Activated CD8-positive, alpha-beta memory T cell treated with anti-CD3 and anti-CD28 coated beads, Interleukin-2, amount 50 U/mL, for 48 hours (primary cell): Measurements from ENCODE around the gene SLC12A3.
"Not testable (repeated sequence)": the region's sequence is repeated elsewhere in the genome, so short reads cannot be mapped to it uniquely, and the experiment has no call there.

Source experiments
- DNase-seq: peaks from one replicate; pipeline ENCODE4 v3.0.0-alpha.2; 2020

Gene SLC12A3

GRCh38 chr16:56848955-56849689 lies 15.9 kb upstream of the SLC12A3 start:
- DNase-seq: no peak

- DNase-seq: no peak
These were observed 15.0 kb upstream of the SLC12A3 start for GRCh38 chr16:56849690-56850680.

- DNase-seq: no peak
These were observed 13.2 kb upstream of the SLC12A3 start for GRCh38 chr16:56851671-56852400.

DNA sequence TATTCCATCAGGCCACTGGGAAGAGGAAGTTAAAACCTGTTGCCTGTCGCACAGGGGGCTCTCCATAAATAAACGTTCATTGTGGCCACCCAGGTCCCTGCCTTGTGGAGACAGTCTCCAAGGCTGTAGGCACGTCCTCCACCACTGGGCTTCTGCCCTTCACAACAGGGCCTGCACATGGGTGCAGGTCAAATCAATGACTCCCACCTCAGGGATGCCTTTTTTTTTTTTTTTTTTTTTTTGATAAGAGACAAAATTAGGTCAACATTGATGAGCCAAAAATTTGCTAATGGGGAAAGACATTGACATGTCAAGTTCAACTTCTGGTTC lies 12.6 kb upstream of the SLC12A3 start:
- no peak for DNase-seq

- no peak for DNase-seq
These were observed 12.0 kb upstream of the SLC12A3 start for GRCh38 chr16:56852968-56853367.

DNA sequence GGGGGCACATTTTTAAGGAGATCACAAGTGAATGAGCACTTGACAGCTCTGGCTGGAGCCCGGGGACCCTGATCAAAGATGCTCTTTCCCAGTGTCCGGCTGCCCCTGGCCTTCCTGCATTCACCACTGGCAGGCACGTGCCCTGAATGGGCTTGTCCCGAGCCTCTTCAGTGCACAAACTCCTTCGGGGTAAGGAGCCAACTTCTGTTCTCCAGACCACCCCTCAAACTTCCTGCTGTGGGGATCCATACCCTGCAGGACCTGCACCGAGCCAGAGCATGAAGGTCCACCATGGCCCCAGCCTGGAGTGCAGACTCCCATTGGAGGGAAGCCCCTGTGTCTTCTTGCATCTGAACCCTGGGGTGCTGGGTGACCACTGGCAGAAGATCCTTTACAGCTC lies 9.8 kb upstream of the SLC12A3 start:
- no peak for DNase-seq

- no peak for DNase-seq
These were observed 9.1 kb upstream of the SLC12A3 start for GRCh38 chr16:56855946-56856345.

- no peak for DNase-seq
These were observed 8.0 kb upstream of the SLC12A3 start for GRCh38 chr16:56856876-56857447.

- DNase-seq: no peak
These were observed 6.6 kb upstream of the SLC12A3 start for GRCh38 chr16:56858374-56858773.

DNA sequence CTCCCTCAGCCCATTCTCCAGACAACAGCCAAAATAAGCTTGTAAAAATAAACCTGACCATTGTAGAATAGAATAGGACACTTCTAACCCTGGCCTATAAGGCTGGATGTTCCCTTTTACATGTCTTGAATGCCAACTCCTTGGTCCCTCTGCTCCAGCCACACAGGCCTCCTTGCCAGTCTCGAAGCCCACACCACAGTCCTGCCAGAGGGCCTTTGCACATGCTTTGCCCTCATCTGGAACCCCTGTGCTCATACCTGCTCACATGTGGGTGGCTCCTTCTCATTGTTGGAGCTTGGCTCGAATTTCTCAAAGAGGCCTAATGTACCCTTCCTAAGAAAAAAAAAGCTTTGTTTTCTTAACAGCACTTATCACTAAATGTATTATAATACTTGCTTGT lies 5.4 kb upstream of the SLC12A3 start:
- no peak for DNase-seq

- peak; percentile 63 for DNase-seq
These were observed 4.6 kb upstream of the SLC12A3 start for GRCh38 chr16:56860226-56861020.

DNA sequence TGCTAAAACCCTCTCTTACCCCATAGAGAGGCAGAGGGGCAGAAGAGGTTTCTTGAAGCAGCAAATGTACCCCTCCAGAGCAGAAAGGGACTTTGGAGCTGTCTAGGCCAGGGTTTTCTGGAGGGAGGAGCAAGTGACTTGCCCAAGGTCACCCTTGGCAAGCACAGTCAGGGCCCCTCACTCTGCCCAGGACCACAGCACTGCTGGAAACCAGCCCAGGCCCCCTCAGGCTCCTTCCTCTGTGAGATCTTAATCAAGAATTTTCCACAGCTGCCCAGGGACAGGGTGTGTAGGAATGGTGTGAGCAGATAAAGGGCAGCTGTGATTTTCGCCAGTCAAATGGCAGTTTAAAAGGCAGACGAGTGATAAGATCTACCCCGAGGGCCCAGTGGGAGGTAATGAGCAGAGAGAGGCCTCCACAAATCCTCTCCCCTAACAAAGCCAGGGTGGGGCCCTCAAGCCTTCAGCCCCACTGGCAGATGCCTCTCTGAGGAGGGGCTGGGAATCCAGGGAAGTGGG lies 3.9 kb upstream of the SLC12A3 start:
- DNase-seq: no peak

DNA sequence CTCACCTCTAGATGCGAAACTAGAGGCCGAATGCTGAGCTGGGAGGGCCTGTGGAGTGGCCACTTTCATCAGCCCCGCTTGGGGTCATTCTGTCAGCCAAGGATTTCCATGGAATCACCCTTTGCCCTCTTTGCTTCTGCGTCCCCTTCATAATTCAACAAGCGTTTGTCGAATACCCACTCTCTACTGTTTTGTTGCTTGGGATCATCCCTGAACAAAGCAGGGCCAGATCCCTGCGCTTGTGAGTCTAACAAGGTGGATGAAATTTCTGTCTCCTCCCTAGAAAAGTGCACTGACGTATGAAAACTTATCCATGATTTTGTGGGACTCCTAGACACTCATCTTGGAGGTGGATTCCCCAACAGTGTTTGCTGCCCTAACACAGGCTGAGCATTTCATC lies 3.3 kb upstream of the SLC12A3 start:
- DNase-seq: no peak

DNA sequence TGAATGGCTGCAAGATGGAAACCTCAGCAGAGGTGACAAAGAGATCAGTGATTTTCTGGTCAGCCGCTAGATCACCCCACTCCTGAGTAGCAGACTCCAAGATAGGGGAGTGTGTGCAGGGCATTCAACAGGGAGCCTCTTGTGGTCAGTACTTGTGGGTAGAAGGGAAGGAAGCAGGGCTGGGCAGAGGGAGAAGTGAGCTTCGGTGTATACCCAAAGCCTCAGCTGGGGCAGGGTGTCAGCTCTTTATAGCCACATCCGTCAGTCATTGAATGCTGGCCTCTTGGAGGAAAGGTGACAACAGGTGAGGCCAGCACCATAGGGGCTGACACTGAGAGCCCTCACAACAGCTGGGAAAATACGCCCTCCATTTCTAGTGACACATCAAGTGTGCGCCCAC lies 2.2 kb upstream of the SLC12A3 start:
- DNase-seq: no peak

DNA sequence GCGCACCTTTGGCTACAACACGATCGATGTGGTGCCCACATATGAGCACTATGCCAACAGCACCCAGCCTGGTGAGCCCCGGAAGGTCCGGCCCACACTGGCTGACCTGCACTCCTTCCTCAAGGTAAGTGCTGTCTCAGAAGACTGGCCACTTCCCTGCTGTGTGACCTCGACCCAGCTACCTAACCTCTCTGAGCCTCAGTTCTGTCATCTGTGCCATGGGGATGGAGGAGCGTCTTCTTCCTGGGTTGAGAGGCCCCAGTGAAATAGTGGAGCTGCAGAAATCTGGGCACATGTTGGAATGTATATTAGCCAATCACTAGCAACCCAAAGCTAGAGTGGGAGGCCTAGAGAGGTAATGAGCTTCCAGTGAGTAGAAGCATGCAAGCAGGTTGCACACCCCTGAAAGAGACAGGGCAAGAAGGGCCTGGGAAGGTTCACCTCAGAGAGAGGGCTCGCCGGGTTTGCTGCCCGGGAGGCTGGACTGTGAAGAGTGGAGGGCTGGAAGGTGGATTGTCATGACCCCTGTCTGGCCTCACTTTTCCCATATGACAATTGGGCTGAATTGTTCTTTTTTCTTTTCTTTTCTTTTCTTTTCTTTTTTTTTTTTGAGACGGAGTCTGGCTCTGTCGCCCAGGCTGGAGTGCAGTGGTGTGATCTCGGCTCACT lies 521 bp downstream of the SLC12A3 start:
- DNase-seq: no peak

DNA sequence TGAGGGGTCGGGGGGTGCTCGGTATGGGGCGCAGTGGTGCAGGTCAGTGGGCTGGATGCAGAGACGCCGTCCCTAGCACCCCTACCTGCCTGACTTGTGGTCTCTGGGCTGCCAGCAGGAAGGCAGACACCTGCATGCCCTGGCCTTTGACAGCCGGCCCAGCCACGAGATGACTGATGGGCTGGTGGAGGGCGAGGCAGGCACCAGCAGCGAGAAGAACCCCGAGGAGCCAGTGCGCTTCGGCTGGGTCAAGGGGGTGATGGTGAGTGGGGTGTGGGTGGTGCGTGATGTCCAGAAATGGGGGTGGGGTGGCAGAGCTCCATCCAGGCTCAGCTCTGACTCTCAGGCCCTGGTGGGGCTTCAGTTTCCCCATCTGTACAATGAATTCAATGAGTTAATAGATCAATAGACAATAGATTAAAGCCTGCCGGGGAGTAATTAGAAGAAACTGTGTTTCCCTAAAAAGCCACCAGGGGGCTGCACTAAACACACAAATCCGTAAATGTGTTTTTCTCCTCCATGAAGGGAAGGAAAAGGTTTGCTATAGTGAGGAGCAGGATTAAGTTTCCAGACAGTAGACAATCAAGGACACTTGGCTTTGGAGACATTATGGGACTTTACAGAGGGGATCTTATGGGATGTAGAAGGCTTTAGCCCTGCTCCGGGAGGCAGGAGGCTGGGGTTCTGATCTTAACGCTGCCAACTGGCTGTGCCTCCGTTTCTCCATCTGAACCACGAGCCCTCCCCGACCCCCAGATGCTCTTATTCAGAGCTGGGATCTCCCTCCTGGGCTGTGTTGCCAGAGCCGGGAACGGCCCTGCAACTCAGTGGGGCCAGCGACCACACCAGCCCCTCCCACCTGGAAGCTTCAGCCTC lies 2.2 kb downstream of the SLC12A3 start:
- no peak for DNase-seq

DNA sequence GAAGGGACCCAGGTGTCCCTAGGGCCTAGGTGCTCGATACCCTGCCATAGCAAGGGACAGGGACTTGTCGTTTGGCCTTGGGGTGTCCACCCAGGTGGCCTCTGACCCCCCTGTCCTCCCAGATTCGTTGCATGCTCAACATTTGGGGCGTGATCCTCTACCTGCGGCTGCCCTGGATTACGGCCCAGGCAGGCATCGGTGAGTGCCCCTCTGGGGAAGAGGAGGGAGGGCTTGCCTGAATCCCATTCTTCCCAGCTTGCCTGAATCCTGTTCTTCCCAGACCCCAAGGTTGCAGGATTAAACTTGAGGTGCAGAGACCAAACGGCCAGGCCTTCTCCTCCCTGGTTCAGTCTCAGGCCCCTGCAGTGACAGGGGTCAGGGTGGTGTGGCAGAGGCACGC lies 3.2 kb downstream of the SLC12A3 start:
- DNase-seq: no peak

- not testable (repeated sequence) for DNase-seq
These were observed 3.8 kb downstream of the SLC12A3 start for GRCh38 chr16:56868766-56869165.

- peak; percentile 63 for DNase-seq
These were observed 4.7 kb downstream of the SLC12A3 start for GRCh38 chr16:56869513-56870275.
